Gastroesophageal sphincter (tissue), 3 donors: ENCODE results near the gene DNAJC5.

Source experiments
- CTCF ChIP-seq, 4 experiments: fragments of 200-600 bp in 2 of 4; fragments of 450-650 bp in 2 of 4; sonication (generic) in 1 of 4; IDR thresholded peaks; one replicate each; pipeline ENCODE4 v1.5.1; 2017 to 2019; ENCODE audit warnings: antibody characterized with exemption in 4 of 4, mild to moderate bottlenecking in 2 of 4, moderate library complexity in 2 of 4
- POLR2A ChIP-seq, 2 donors: fragments of 450-650 bp; IDR thresholded peaks; one replicate each; pipeline ENCODE4 v1.6.1; 2017; ENCODE audit warnings: antibody characterized with exemption in 2 of 2, mild to moderate bottlenecking in 2 of 2, moderate library complexity in 1 of 2
- POLR2AphosphoS5 ChIP-seq: sonication (generic); formaldehyde crosslinking; IDR thresholded peaks from one replicate; pipeline ENCODE4 v1.6.1; 2017; ENCODE audit warnings: antibody characterized with exemption

DNA sequence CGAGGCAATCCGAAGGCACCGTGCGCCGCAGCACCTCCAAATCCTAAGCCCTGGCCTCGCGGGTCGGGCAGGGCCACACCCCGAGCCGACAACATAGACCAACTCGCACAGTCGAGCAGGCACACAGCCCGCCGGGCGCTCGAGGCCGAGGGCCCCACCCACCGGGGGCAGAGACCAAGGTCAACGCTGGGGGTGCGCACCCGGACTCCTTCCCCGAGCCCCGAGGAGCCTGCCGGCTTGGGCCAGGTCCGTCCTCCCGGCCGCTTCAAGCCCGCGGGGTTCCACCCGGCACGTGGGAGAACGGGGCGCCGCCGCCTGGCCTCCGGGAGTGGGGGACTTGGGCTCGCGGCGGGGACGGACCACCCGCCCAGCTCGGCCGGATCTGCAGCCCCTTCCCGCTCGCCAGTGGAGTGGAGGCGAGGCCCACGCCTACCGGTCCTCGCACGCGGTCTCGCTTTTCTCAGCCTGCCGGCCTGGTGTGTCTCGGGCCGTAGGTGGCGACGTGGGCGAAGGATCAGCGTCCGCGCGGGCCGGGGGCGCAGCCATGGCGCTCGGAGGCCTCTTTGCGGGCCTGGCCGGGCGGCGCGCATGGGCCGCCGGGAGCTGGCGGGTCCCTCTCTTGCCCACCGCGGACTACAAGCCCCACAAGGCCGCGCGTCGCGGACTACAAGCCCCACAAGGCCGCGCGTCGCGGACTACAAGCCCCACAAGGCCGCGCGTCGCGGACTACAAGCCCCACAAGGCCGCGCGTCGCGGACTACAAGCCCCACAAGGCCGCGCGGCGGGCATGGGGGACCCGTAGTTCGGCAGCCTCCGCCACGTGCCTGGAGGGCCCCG, 61.1 kb downstream of the DNAJC5 start, which contains the start of gene UCKL1:
- peak; percentile 42 for TF ChIP-seq POLR2AphosphoS5
- no peak for TF ChIP-seq CTCF (IDR thresholded peaks at IDR 0.05)
- TF ChIP-seq POLR2A (IDR thresholded peaks at IDR 0.05) = peak; percentile 82 to 84
